NAMALWA (cell line): Measurements from ENCODE around the gene OVCH2.

Experiments
- DNase-seq: peaks from one replicate; pipeline ENCODE4 v3.0.0-alpha.2; 2015; ENCODE audit warnings: low spot score

The OVCH2 gene

GRCh38 chr11:7639643-7640025 is 66.6 kb downstream of the OVCH2 start:
- DNase-seq, result no peak
